COR-L47 (cell line): ENCODE measurements around the gene NAV2.

ENCODE experiments used
- DNase-seq: peaks from one replicate; lab custom pipeline; 2025; lab: John Stamatoyannopoulos, UW

The NAV2 gene

GRCh38 chr11:19836666-19837065, 124.0 kb downstream of the NAV2 start:
- DNase-seq: no peak

- no peak for DNase-seq
These were observed 126.5 kb downstream of the NAV2 start for GRCh38 chr11:19838994-19839768.

GRCh38 chr11:19840961-19841360, 128.3 kb downstream of the NAV2 start:
- DNase-seq: no peak

- DNase-seq: no peak
These were observed 129.9 kb downstream of the NAV2 start for GRCh38 chr11:19842505-19842904.

- no peak for DNase-seq
These were observed 130.4 kb downstream of the NAV2 start for GRCh38 chr11:19843079-19843478.

- no peak for DNase-seq
These were observed 131.4 kb downstream of the NAV2 start for GRCh38 chr11:19844012-19844411.

GRCh38 chr11:19844806-19845205, 132.2 kb downstream of the NAV2 start:
- no peak for DNase-seq

- DNase-seq: no peak
These were observed 133.0 kb downstream of the NAV2 start for GRCh38 chr11:19845626-19846025.

- no peak for DNase-seq
These were observed 134.1 kb downstream of the NAV2 start for GRCh38 chr11:19846654-19847305.

GRCh38 chr11:19848219-19848618, 135.6 kb downstream of the NAV2 start:
- DNase-seq: no peak

GRCh38 chr11:19849107-19849789, 136.6 kb downstream of the NAV2 start:
- DNase-seq: no peak

- no peak for DNase-seq
These were observed 137.4 kb downstream of the NAV2 start for GRCh38 chr11:19849947-19850593.

GRCh38 chr11:19852288-19852687, 139.7 kb downstream of the NAV2 start:
- DNase-seq: no peak

- no peak for DNase-seq
These were observed 140.4 kb downstream of the NAV2 start for GRCh38 chr11:19853016-19853415.

- DNase-seq: no peak
These were observed 141.3 kb downstream of the NAV2 start for GRCh38 chr11:19853920-19854319.

- no peak for DNase-seq
These were observed 148.5 kb downstream of the NAV2 start for GRCh38 chr11:19861171-19861570.

- no peak for DNase-seq
These were observed 149.5 kb downstream of the NAV2 start for GRCh38 chr11:19862091-19862490.

GRCh38 chr11:19864141-19865140, 151.8 kb downstream of the NAV2 start:
- no peak for DNase-seq

GRCh38 chr11:19866037-19866436, 153.4 kb downstream of the NAV2 start:
- DNase-seq: no peak

GRCh38 chr11:19866521-19866920, 153.9 kb downstream of the NAV2 start:
- DNase-seq: no peak

- DNase-seq: no peak
These were observed 154.4 kb downstream of the NAV2 start for GRCh38 chr11:19867064-19867463.
